Keratinocyte (primary cell): ENCODE data around the gene BTG3.

Experiments used
- CTCF ChIP-seq, 3 experiments: IDR thresholded peaks in 1 of 3; conservative IDR thresholded peaks in 1 of 3; optimal IDR thresholded peaks in 1 of 3; 2 replicates in 2 of 3; 3 replicates in 1 of 3; pipeline versions ENCODE3 to v1.5.1; 2011; ENCODE audit warnings: low read length in 3 of 3, mild to moderate bottlenecking in 3 of 3, moderate library complexity in 2 of 3, control low read depth in 1 of 3, inconsistent platforms in 1 of 3; ENCODE audit not compliant: insufficient read depth in 2 of 3; ENCODE audit errors: extremely low read depth in 1 of 3
- EZH2 ChIP-seq: IDR thresholded peaks from one replicate; pipeline ENCODE4 v1.6.1; 2012; ENCODE audit warnings: inconsistent platforms, mild to moderate bottlenecking, low read length, moderate library complexity

- TF ChIP-seq CTCF (optimal IDR thresholded peaks at IDR 0.05 in 1 of 3, IDR thresholded peaks at IDR 0.05 in 1 of 3, conservative IDR thresholded peaks at IDR 0.05 in 1 of 3; ENCODE audit: extremely low read depth in 1 of 3, insufficient read depth in 2 of 3, low read length in 3 of 3) (no peak), EZH2 (no peak)
These were observed 47.8 kb upstream of the BTG3 start for GRCh38 chr21:17660452-17660851.
